ENCODE data around the gene GNB1L. TPM values are rescaled to one million over a fixed set of nuclear protein-coding genes. Genes with fewer than 3 reads are reported as not detected.

The GNB1L gene
- total RNA-seq, 1 donor from 2014 or later = 13.8 TPM

DNA sequence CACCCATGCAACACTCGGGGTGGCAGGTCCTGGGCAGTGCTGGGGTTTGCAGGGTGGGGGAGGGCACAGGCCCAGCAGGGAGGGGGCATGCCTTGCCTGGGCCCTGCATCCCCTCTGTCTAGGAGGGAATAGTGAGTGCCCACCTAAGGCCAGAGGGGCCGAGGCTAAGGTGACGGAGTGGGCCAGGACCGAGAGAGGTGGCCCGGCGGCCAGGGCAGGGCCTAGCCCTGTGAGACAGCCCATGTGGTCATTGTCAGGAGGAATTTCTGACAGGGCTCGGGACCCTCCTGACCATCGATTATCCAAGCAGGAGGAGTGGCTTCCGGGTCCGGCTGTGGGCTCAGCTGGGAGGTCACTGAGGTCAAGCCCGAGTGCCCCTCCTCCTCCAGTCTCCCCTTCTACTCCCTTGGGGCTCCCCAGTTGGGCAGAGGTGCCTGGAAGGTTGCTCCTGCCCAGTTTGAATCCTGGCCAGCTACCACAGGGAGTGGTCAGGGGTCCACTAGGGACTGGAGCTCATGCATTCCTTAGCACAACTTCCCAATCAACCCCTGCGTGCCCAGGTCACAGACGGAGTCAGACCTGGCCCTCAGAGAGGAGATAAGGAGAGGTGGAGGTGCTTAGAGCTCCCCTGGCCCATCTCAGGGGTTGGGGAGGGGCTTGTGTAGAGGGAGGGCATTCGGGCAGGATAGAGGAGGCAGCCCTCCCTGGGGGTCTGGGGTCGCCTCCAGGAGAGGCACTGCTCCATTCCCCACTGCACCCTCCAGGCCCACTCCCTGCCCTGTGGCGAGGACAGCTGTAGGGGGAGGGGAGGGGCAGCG, 116.6 kb downstream of the GNB1L start:
- H3K9me3 Mint-ChIP-seq = no peaks in the 10 kb centered on the region
- TF ChIP-seq CTCF (conservative IDR thresholded peaks at IDR 0.05) = no peak
- no peak for DNase-seq (ENCODE audit: low read depth, low spot score)

GRCh38 chr22:19735665-19736510, 118.8 kb downstream of the GNB1L start:
- Mint-ChIP-seq H3K27ac (ENCODE audit: unreplicated experiment) (no peak overlapping the region), H3K4me1 (no peaks in the 10 kb centered on the region), H3K4me3 (no peak overlapping the region)

More for the DNA sequence above, 116.6 kb downstream of the GNB1L start:
- Mint-ChIP-seq H3K27me3 (ENCODE audit: low read depth) (no peaks in the 10 kb centered on the region), H3K36me3 (ENCODE audit: low read depth) (no peaks in the 10 kb centered on the region), H3K27ac (ENCODE audit: unreplicated experiment) (no peak overlapping the region), H3K4me3 (no peak overlapping the region), H3K4me1 (no peaks in the 10 kb centered on the region)

GRCh38 chr22:19734837-19735382, 119.8 kb downstream of the GNB1L start:
- no peak for TF ChIP-seq CTCF (conservative IDR thresholded peaks at IDR 0.05)
- Mint-ChIP-seq H3K9me3 (no peaks in the 10 kb centered on the region), H3K36me3 (ENCODE audit: low read depth) (no peaks in the 10 kb centered on the region), H3K27me3 (ENCODE audit: low read depth) (peaks cover 6% of the 10 kb centered on the region), H3K27ac (ENCODE audit: unreplicated experiment) (no peak overlapping the region), H3K4me1 (peaks cover 3% of the 10 kb centered on the region), H3K4me3 (no peak overlapping the region)
- no peak for DNase-seq (ENCODE audit: low read depth, low spot score)

More at GRCh38 chr22:19735665-19736510, 118.8 kb downstream of the GNB1L start:
- H3K9me3 Mint-ChIP-seq = no peaks in the 10 kb centered on the region
- H3K27me3 Mint-ChIP-seq (ENCODE audit: low read depth) = no peaks in the 10 kb centered on the region
- TF ChIP-seq CTCF (conservative IDR thresholded peaks at IDR 0.05) = no peak
- DNase-seq (ENCODE audit: low read depth, low spot score) = no peak
- no peaks in the 10 kb centered on the region for H3K36me3 Mint-ChIP-seq (ENCODE audit: low read depth)

DNA sequence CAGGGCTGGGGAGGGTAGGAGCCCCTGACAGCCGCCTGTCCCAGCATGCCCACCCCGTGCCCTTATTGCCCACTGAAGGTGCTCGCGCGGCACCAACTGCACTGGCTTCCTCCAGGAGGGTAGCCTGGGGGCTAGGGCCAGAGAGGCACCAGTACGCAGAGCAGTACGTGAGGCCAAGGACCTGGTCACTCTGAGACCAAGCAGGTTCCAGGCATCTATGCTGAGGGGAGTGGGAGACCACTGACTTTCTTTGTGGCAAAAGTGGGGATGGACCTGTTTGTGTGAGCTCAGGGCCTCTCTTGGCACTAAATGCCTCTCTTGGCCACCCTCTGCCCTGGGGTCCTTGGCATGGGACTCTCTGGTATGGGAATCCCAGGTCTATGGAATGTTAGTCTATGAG, 120.5 kb downstream of the GNB1L start:
- Mint-ChIP-seq H3K36me3 (ENCODE audit: low read depth) (no peaks in the 10 kb centered on the region), H3K9me3 (no peaks in the 10 kb centered on the region), H3K4me3 (no peak overlapping the region), H3K4me1 (peaks cover 3% of the 10 kb centered on the region), H3K27ac (ENCODE audit: unreplicated experiment) (no peak overlapping the region), H3K27me3 (ENCODE audit: low read depth) (peaks cover 6% of the 10 kb centered on the region)
- no peak for DNase-seq (ENCODE audit: low read depth, low spot score)
- TF ChIP-seq CTCF (conservative IDR thresholded peaks at IDR 0.05) = no peak

GRCh38 chr22:19733755-19734154, 120.9 kb downstream of the GNB1L start:
- H3K4me3 Mint-ChIP-seq = no peak overlapping the region
- peaks cover 3% of the 10 kb centered on the region for H3K4me1 Mint-ChIP-seq
- no peak for TF ChIP-seq CTCF (conservative IDR thresholded peaks at IDR 0.05)
- H3K27me3 Mint-ChIP-seq (ENCODE audit: low read depth) = peaks cover 10% of the 10 kb centered on the region
- no peaks in the 10 kb centered on the region for H3K36me3 Mint-ChIP-seq (ENCODE audit: low read depth)
- no peaks in the 10 kb centered on the region for H3K9me3 Mint-ChIP-seq
- DNase-seq (ENCODE audit: low read depth, low spot score) = no peak
- H3K27ac Mint-ChIP-seq (ENCODE audit: unreplicated experiment) = no peak overlapping the region

Other genes with a start within 250 kb of the GNB1L start
- gene SEPTIN5, start 140.4 kb downstream of the GNB1L start, total RNA-seq = 30.2 and 31.9 TPM in 2 replicates
- 4.6 and 4.8 TPM in 2 replicates for gene GP1BB, start 131.3 kb downstream of the GNB1L start, total RNA-seq
- not detected in 2 replicates for gene TBX1, start 94.1 kb downstream of the GNB1L start, total RNA-seq
- gene RTL10, start within 50 bp of the GNB1L start, total RNA-seq = 26.7 and 28.1 TPM in 2 replicates
- gene COMT, start 86.9 kb upstream of the GNB1L start, total RNA-seq = 70.9 and 86.4 TPM in 2 replicates
- 21.7 and 22.2 TPM in 2 replicates for gene TXNRD2, start 86.9 kb upstream of the GNB1L start, total RNA-seq
- gene ARVCF, start 161.9 kb upstream of the GNB1L start, total RNA-seq = 93.5 and 105 TPM in 2 replicates
- 12.8 and 13.4 TPM in 2 replicates for gene TANGO2, start 166.2 kb upstream of the GNB1L start, total RNA-seq
- gene DGCR8, start 225.4 kb upstream of the GNB1L start, total RNA-seq = 86.3 and 86.5 TPM in 2 replicates

All from neural crest cell (in vitro differentiated cells).